GM12872 (cell line): ENCODE data around the gene FBXL16.

ENCODE experiments used
- TF ChIP-seq, protein P1 (sequence below): IDR thresholded peaks from 3 replicates; pipeline ENCODE4 v1.5.1; 2011; ENCODE audit warnings: low read depth, mild to moderate bottlenecking, low read length, moderate library complexity; ENCODE audit not compliant: insufficient read depth

FBXL16 gene

DNA sequence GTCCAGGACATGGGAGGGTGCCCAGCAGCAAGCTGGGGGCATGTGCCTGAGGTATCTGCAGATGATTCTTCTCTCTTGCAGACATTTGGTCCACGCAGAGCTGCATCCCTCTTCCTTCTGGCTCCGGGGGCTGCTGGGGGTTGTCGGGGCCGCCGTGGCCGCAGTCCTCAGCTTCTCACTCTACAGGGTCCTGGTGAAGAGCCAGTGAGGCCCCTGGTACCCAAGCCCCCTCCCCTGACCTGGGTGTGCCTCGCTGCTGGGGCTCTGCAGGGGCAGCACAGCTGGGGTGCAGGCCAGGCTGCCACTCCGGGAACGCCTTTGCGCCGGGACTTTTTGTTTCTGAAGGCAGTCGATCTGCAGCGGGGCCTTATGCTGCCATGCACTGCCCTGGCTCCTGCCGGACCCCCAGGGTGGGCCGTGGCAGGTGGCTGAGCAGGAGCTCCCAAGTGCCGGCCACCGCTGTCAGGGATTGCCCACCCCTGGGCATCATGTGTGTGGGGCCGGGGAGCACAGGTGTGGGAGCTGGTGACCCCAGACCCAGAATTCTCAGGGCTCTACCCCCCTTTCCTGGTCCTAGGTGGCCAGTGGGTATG is 32.1 kb downstream of the FBXL16 start:
- TF ChIP-seq, protein P1, sequence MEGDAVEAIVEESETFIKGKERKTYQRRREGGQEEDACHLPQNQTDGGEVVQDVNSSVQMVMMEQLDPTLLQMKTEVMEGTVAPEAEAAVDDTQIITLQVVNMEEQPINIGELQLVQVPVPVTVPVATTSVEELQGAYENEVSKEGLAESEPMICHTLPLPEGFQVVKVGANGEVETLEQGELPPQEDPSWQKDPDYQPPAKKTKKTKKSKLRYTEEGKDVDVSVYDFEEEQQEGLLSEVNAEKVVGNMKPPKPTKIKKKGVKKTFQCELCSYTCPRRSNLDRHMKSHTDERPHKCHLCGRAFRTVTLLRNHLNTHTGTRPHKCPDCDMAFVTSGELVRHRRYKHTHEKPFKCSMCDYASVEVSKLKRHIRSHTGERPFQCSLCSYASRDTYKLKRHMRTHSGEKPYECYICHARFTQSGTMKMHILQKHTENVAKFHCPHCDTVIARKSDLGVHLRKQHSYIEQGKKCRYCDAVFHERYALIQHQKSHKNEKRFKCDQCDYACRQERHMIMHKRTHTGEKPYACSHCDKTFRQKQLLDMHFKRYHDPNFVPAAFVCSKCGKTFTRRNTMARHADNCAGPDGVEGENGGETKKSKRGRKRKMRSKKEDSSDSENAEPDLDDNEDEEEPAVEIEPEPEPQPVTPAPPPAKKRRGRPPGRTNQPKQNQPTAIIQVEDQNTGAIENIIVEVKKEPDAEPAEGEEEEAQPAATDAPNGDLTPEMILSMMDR: no peak

DNA sequence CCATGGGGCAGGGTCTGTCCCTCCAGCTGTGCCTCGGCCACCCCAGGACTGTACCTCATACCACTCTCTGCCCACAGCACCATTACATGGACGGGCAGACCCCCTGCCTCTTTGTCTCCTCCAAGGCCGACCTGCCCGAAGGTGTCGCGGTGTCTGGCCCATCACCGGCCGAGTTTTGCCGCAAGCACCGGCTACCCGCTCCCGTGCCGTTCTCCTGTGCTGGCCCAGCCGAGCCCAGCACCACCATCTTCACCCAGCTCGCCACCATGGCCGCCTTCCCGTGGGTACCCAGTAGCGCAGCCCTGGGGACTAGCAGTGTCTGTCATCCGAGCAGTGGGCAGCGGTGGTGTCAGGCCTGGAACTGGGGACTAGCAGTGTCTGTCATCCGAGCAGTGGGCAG is 32.8 kb downstream of the FBXL16 start:
- TF ChIP-seq, protein P1: no peak

DNA sequence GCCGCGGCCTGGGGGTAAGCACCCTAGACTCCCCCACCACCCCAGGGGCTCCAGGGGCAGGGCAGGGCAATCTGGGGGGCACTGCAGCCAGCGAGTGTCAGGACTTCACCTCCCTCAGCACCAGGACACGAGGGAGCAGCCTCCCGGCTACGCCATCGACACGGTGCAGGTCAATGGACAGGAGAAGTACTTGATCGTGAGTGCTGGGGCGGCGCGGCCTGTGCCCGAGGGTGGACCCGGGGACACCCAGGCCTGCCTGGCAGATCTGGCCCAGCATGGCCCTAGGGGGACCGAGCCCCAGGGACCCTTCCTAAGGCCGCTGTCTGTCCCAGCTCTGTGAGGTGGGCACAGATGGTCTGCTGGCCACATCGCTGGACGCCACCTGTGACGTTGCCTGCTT is 33.2 kb downstream of the FBXL16 start:
- TF ChIP-seq, protein P1: no peak

DNA sequence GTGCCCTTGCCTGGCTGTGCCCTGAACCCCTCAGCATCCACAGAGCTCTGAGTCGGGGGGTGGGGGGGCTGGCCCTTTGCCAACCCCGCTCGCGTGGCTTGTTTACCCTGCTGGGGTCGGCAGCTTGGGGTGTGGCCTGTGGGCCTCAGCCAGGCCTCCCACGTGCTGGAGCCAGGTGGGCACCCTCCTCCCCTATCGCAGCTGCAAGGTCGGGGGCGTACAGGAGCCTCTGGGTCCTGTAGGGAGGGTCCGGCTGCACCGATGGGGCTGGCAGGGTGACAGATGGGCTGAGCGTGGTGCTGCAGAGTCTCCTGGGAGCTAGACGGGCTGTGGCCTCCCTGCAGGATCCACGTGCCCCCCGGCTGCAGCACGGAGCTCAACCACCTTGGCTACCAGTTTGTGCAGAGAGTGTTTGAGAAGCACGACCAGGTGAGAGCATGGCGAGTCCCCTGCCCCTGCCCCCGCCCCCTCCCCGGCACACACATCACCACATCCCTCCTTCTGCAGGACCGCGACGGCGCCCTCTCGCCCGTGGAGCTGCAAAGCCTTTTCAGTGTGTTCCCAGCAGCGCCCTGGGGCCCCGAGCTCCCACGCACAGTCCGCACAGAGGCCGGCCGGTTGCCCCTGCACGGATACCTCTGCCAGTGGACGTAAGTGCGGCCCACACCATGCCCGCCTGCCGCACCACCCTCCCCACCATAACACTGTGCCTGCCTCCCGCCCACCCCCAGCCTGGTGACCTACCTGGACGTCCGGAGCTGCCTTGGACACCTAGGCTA is 34.1 kb downstream of the FBXL16 start:
- TF ChIP-seq, protein P1: no peak

DNA sequence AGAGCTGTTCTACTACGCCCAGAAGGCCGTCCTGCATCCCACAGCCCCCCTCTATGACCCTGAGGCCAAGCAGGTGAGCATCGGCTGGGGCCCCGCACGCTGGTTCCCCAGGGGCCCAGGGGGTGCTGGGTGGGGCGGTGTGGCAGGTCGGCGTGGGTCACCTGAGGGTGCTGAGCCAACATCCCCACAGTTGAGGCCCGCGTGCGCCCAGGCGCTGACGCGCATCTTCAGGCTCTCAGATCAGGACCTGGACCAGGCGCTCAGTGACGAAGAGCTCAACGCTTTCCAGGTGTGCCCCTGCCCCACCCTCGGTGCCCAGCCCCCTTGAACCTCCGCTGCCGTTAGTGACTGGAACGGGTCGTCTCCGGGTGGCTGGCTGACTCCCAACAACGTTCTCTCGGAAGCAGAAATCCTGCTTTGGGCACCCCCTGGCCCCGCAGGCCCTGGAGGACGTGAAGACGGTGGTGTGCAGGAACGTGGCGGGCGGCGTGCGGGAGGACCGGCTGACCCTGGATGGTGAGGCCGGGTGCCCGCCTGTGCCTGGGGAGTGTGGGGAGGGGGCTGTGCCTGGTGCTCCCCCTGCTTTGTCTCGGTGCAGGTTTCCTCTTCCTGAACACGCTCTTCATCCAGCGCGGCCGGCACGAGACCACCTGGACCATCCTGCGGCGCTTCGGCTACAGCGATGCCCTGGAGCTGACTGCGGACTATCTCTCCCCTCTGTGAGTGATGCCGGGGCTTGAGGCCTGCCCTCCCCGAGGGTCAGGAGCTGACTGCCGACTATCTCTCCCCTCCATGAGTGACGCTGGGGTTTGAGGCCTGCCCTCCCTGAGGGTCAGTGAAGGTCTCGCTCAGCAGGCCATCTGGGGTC is 34.9 kb downstream of the FBXL16 start:
- TF ChIP-seq, protein P1: no peak

DNA sequence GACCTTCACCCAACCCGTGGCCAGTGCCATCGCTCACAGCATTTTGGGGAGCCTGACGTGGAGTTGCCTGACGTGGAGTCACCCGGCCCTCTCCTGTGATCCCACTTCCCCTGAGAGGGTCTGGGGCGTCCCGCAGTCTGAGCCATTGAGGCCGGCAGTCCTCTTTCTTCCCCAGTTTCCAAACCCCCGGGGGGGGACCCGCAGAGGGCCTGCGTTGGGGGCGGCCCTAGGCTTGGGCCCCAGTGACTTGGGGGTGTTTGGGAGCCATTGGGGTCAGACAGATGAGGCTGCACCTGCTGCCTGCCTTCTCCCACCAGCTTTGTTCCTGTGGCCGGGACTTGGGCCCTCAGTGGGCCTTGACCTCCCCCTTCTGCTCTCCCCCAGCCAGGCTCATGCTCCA is 35.9 kb downstream of the FBXL16 start:
- TF ChIP-seq, protein P1: no peak

DNA sequence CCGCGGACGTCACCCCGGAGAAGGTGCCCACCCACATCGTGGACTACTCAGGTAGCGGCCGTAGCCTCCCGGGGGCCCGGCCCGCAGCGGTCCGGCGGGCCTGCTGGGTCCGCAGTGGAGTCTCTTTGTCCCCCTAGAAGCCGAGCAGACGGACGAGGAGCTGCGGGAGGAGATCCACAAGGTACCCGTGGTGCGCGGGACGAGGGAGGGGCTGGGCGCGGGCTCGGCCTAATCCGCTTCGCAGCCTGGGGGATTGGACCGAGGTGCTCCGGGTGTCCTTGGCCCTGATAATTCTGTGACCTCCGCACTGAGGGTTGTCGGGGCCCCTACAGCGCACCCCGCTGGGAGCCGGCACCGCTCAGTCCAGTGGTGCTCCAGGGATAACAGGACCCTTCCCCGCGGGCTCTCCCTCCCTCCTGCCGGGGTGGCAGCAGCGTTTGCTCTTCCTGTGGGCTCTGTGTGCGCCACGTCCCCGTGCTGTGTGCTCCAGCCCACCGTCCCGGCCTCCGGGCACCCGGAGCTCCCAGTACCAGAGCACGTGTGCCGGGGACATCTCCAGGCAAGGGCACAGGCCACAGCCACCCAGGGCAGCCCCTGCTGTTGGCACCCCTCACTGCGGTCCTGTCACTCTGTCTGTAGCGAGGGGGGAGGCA is 37.0 kb downstream of the FBXL16 start:
- TF ChIP-seq, protein P1: no peak
